NT2/D1 (cell line): ENCODE results near the gene SAMSN1.

Experiments used
- SUZ12 ChIP-seq: IDR thresholded peaks from 2 replicates; pipeline ENCODE4 v1.6.1; 2011; ENCODE audit not compliant: insufficient read length, insufficient read depth; ENCODE audit errors: extremely low read depth
- YY1 ChIP-seq: IDR thresholded peaks from 2 replicates; pipeline ENCODE4 v1.6.1; 2011; ENCODE audit not compliant: insufficient read length, insufficient read depth
- ZNF274 ChIP-seq: IDR thresholded peaks from 2 replicates; pipeline ENCODE4 v1.6.1; 2011; ENCODE audit warnings: mild to moderate bottlenecking, low read depth, low read length

- TF ChIP-seq YY1, result no peak
- TF ChIP-seq SUZ12, result no peak
- no peak for TF ChIP-seq ZNF274
Observed at GRCh38 chr21:14569868-14570267, 23.8 kb upstream of the SAMSN1 start.
